ENCODE data around the gene AUTS2.

GRCh38 chr7:69820479-69821192, 222.4 kb downstream of the AUTS2 start:
- TF ChIP-seq, protein P1, sequence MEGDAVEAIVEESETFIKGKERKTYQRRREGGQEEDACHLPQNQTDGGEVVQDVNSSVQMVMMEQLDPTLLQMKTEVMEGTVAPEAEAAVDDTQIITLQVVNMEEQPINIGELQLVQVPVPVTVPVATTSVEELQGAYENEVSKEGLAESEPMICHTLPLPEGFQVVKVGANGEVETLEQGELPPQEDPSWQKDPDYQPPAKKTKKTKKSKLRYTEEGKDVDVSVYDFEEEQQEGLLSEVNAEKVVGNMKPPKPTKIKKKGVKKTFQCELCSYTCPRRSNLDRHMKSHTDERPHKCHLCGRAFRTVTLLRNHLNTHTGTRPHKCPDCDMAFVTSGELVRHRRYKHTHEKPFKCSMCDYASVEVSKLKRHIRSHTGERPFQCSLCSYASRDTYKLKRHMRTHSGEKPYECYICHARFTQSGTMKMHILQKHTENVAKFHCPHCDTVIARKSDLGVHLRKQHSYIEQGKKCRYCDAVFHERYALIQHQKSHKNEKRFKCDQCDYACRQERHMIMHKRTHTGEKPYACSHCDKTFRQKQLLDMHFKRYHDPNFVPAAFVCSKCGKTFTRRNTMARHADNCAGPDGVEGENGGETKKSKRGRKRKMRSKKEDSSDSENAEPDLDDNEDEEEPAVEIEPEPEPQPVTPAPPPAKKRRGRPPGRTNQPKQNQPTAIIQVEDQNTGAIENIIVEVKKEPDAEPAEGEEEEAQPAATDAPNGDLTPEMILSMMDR (IDR thresholded peaks at IDR 0.05; ENCODE audit: low read depth, low read length, missing input control): no peak
- TF ChIP-seq, protein P2, sequence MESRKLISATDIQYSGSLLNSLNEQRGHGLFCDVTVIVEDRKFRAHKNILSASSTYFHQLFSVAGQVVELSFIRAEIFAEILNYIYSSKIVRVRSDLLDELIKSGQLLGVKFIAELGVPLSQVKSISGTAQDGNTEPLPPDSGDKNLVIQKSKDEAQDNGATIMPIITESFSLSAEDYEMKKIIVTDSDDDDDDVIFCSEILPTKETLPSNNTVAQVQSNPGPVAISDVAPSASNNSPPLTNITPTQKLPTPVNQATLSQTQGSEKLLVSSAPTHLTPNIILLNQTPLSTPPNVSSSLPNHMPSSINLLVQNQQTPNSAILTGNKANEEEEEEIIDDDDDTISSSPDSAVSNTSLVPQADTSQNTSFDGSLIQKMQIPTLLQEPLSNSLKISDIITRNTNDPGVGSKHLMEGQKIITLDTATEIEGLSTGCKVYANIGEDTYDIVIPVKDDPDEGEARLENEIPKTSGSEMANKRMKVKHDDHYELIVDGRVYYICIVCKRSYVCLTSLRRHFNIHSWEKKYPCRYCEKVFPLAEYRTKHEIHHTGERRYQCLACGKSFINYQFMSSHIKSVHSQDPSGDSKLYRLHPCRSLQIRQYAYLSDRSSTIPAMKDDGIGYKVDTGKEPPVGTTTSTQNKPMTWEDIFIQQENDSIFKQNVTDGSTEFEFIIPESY (IDR thresholded peaks at IDR 0.05): no peak
- TF ChIP-seq FOXA1 (IDR thresholded peaks at IDR 0.05) (no peak), RAD21 (IDR thresholded peaks at IDR 0.05) (no peak), REST (IDR thresholded peaks at IDR 0.05) (no peak), NR2F2 (IDR thresholded peaks at IDR 0.05) (no peak), SP1 (IDR thresholded peaks at IDR 0.05) (no peak), MAX (IDR thresholded peaks at IDR 0.05) (no peak), RXRA (IDR thresholded peaks at IDR 0.05) (no peak)
